ENCODE measurements around the gene OLIG2.

The OLIG2 gene

DNA sequence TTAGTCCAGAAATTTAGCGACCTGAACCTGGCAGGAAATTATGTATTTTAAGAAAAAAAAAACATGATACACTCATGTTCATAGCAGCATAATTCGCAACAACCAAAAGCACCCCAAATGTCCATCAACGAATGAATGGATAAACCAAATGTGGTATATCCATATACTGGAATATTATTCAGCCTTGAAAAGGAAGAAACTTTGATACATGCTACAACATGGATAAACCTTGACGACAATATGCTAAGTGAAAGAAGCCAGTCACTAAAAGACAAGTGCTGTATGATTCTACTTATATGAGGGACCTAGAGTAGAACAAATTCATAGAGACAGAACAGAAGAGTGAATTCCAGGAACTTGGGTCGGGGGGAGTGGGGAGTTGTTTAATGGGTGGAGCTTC is 43.5 kb downstream of the OLIG2 start:
- no peak for DNase-seq

- no peak for DNase-seq
Measured at GRCh38 chr21:33069645-33069993, 43.9 kb downstream of the OLIG2 start.

- peak; percentile 23 for DNase-seq
Measured at GRCh38 chr21:33069994-33070743, 44.4 kb downstream of the OLIG2 start, which contains the start of gene OLIG1. Gene OLIG1, plus strand, starts transcription at chr21:33070141. Its CDS starts 106 bp downstream, at chr21:33070247.

DNA sequence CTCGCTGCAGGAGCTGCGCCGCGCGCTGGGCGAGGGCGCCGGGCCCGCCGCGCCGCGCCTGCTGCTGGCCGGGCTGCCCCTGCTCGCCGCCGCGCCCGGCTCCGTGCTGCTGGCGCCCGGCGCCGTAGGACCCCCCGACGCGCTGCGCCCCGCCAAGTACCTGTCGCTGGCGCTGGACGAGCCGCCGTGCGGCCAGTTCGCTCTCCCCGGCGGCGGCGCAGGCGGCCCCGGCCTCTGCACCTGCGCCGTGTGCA is 44.9 kb downstream of the OLIG2 start:
- DNase-seq, result no peak

DNA sequence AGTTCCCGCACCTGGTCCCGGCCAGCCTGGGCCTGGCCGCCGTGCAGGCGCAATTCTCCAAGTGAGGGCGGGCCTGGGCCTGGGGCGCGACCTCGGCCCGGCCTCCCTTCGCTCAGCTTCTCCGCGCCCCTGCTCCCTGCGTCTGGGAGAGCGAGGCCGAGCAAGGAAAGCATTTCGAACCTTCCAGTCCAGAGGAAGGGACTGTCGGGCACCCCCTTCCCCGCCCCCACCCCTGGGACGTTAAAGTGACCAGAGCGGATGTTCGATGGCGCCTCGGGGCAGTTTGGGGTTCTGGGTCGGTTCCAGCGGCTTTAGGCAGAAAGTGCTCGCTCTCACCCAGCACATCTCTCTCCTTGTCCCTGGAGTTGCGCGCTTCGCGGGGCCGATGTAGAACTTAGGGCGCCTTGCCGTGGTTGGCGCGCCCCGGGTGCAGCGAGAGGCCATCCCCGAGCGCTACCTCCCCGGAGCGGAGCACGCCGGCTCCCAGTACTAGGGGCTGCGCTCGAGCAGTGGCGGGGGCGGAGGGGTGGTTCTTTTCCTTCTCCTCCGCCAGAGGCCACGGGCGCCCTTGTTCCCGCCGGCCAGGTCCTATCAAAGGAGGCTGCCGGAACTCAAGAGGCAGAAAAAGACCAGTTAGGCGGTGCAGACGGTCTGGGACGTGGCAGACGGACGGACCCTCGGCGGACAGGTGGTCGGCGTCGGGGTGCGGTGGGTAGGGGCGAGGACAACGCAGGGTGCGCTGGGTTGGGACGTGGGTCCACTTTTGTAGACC is 45.4 kb downstream of the OLIG2 start:
- no peak for DNase-seq

DNA sequence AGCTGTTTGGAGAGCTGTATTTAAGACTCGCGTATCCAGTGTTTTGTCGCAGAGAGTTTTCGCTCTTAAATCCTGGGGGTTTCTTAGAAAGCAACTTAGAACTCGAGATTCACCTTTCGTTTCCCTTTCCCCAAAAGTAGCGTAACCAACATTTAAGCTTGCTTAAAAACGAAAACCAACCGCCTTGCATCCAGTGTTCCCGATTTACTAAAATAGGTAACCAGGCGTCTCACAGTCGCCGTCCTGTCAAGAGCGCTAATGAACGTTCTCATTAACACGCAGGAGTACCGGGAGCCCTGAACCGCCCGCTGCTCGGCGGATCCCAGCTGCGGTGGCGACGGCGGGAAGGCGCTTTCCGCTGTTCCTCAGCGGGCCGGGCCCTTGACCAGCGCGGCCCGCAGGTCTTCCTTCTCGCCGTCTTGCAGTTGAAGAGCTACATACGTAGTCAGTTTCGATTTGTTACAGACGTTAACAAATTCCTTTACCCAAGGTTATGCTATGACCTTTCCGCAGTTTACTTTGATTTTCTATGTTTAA is 46.1 kb downstream of the OLIG2 start:
- DNase-seq, result no peak

DNA sequence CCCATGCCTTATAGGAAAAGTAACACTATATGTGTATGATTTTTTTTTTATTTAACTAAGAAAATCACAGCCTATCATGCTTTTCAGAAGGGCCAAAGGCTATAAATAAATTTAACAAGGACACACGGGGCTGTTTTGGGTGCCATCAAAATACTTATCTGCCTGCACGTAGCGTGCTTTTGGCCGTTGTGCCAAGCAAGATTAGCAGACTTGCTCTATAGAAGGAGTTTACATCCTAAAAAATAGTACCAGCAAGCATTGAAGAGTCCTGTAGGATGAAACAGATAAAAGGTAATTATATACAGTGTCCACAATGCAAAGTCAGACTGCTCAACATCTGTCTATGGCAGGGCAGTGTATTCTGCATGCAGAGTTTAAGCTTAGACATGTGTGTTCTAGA is 47.9 kb downstream of the OLIG2 start:
- no peak for DNase-seq

GRCh38 chr21:33075128-33075527 is 49.4 kb downstream of the OLIG2 start:
- DNase-seq, result no peak

GRCh38 chr21:33075596-33076195 is 50.0 kb downstream of the OLIG2 start:
- no peak for DNase-seq

DNA sequence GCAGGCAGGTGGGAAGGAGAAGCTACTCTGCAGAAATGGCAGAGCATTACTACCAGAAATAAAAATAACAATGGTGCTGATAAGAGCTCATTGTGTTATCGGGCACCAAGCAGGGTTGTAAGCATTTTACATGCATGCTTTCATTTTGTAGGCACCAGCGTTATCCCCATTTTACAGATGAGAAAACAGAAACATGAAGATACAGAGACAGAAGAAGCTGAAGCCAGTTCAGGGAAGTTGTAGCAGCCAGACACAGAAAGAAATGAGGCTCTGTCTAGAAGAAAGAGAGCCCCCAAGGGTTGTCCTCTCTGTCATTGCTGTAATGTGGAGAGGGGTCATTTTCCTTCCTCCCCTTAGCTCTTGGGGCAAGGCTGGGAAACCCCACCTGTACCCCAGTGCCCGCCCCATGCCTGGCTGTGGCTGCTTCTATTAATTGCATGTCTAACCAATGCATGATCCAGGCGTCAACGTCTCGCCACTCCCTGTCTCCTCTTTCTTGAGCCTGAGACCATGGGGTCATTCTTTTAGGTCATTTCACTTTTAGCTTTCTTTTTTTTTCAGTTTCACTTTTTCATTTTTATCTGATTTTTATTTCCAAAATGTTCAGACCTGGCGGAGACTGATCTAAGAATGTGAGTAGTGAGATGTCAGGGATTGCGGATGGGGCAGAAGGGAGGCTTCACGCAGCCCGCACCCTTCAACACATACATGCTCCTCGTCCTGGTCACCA is 51.0 kb downstream of the OLIG2 start:
- no peak for DNase-seq
